K562 (cell line): ENCODE data around the gene NPM3. TPM values are rescaled to one million over a fixed set of nuclear protein-coding genes. Genes with fewer than 3 reads are reported as not detected.

Experiments used
- CSDE1 ChIP-seq, 2 experiments: fragments of 450-650 bp; IDR thresholded peaks; 2 replicates each; pipeline ENCODE4 v1.6.1; 2016; ENCODE audit warnings: mild to moderate bottlenecking in 1 of 2
- ETV5 ChIP-seq: sonication (generic); formaldehyde crosslinking; IDR thresholded peaks from 2 replicates; pipeline ENCODE4 v1.4.0; 2020; ENCODE audit warnings: low read depth, mild to moderate bottlenecking, missing genetic modification reagents
- JUN ChIP-seq, 2 experiments: sonication (generic) in 1 of 2; formaldehyde crosslinking in 1 of 2; IDR thresholded peaks; 2 replicates each; pipeline versions ENCODE4 v1.6.1 to v1.8.0; 2012 to 2022; ENCODE audit warnings: borderline replicate concordance in 2 of 2, mild to moderate bottlenecking in 2 of 2, improper control_type of control experiment in 1 of 2, low read depth in 1 of 2, low read length in 1 of 2, missing genetic modification reagents in 1 of 2
- PATZ1 ChIP-seq: fragments of 250-450 bp; sonication (Bioruptor Pico); IDR thresholded peaks from 2 replicates; pipeline ENCODE4 v1.5.0; 2020; ENCODE audit warnings: mild to moderate bottlenecking, borderline replicate concordance
- PCBP2 ChIP-seq: fragments of 200-400 bp; formaldehyde crosslinking; IDR thresholded peaks from 2 replicates; pipeline ENCODE4 v1.6.1; 2018; ENCODE audit warnings: low read length, low read depth, mild to moderate bottlenecking, moderate library complexity; ENCODE audit not compliant: poor library complexity, severe bottlenecking
- RBM22 ChIP-seq: fragments of 200-400 bp; formaldehyde crosslinking; IDR thresholded peaks from 2 replicates; pipeline ENCODE4 v1.6.1; 2018; ENCODE audit warnings: low read length, low read depth; ENCODE audit not compliant: poor library complexity, severe bottlenecking
- SP1 ChIP-seq: sonication (generic); formaldehyde crosslinking; IDR thresholded peaks from 2 replicates; pipeline ENCODE4 v1.8.1; 2022; ENCODE audit warnings: mild to moderate bottlenecking, missing genetic modification reagents
- ZBTB34 ChIP-seq: fragments of 250-450 bp; sonication (Bioruptor Pico); IDR thresholded peaks from 2 replicates; pipeline ENCODE4 v1.8.0; 2021; ENCODE audit warnings: mild to moderate bottlenecking, moderate library complexity
- ZBTB5 ChIP-seq: fragments of 450-650 bp; IDR thresholded peaks from 2 replicates; pipeline ENCODE4 v1.6.1; 2017; ENCODE audit warnings: antibody characterized with exemption
- ZBTB8A ChIP-seq: fragments of 450-650 bp; IDR thresholded peaks from 2 replicates; pipeline ENCODE4 v1.6.1; 2018; ENCODE audit warnings: mild to moderate bottlenecking, moderate library complexity; ENCODE audit not compliant: partially characterized antibody
- ZFP91 ChIP-seq: sonication (generic); formaldehyde crosslinking; IDR thresholded peaks from 2 replicates; pipeline ENCODE4 v1.8.0; 2022; ENCODE audit warnings: mild to moderate bottlenecking, missing genetic modification reagents
- ZNF12 ChIP-seq: sonication (generic); formaldehyde crosslinking; IDR thresholded peaks from 2 replicates; pipeline ENCODE4 v1.4.0; 2020; ENCODE audit warnings: mild to moderate bottlenecking, missing genetic modification reagents
- ZNF511 ChIP-seq: sonication (generic); formaldehyde crosslinking; IDR thresholded peaks from 2 replicates; pipeline ENCODE4 v1.8.0; 2022; ENCODE audit warnings: mild to moderate bottlenecking, missing genetic modification reagents
- ZNF639 ChIP-seq, 2 experiments: fragments of 200-800 bp in 1 of 2; sonication (Bioruptor generic) in 1 of 2; sonication (generic) in 1 of 2; formaldehyde crosslinking in 1 of 2; IDR thresholded peaks in 1 of 2; conservative IDR thresholded peaks in 1 of 2; 2 replicates each; pipeline versions ENCODE4 v1.5.0 to v1.6.1; 2016 to 2020; ENCODE audit warnings: missing compliant biosample characterization in 1 of 2, missing genetic modification characterization in 1 of 2, missing genetic modification reagents in 1 of 2
- ZNF696 ChIP-seq: fragments of 250-450 bp; sonication (Bioruptor Pico); conservative IDR thresholded peaks from 2 replicates; pipeline ENCODE4 v1.4.0; 2020; ENCODE audit warnings: mild to moderate bottlenecking, moderate library complexity
- polyA plus RNA-seq, 8 experiments: library from polyadenylated mRNA; depleted of rRNA in 4 of 8; stranded (reverse) in 5 of 8; unstranded in 3 of 8; fragments of >200 nt; fragmentation: Nextera tagmentation in 2 of 8; fragmentation: Illumina TruSeq in 1 of 8; extraction: Ambion mirVana in 2 of 8; extraction: Trizol in 1 of 8; gene quantifications; 2 replicates each; pipeline versions ENCODE4 v1.2.1 to v1.2.3, GENCODE V29; 2011 to 2014; ENCODE audit warnings: inconsistent platforms in 1 of 8, missing spikeins in 1 of 8
- total RNA-seq, 7 experiments: library from RNA; depleted of rRNA in 6 of 7; stranded (reverse); fragments of >200 nt in 6 of 7; fragmentation: Illumina TruSeq in 2 of 7; extraction: Trizol in 2 of 7; gene quantifications; 2 replicates each; pipeline versions ENCODE4 v1.2.1 to v1.2.3, GENCODE V29; 2011 to 2021; ENCODE audit warnings: low replicate concordance in 1 of 7

NPM3 gene
- total and polyA plus RNA-seq, 9 of the 15 experiments (the other 6 are each of a cell fraction or from before 2014, with no cell fraction given): 15.2 to 239 (median 114) TPM

- TF ChIP-seq ZBTB8A (no peak), RBM22 (peak; percentile 31), ZFP91 (CRISPR knock-in tag) (peak; percentile 80; the same call in 1 of the 2 replicates), ETV5 (CRISPR knock-in tag) (peak; percentile 42; the same call in 1 of the 2 replicates), ZNF639 (CRISPR knock-in tag; conservative IDR thresholded peaks at IDR 0.05 in 1 of 2, IDR thresholded peaks at IDR 0.05 in 1 of 2) (peak in 1 of 2 experiments; percentile 58; a peak in 1 of 4 replicates), ZBTB5 (peak; percentile 42; the same call in 1 of the 2 replicates), PATZ1 (CRISPR knock-in tag) (no peak), ZNF12 (CRISPR knock-in tag) (no peak), SP1 (peak; percentile 99), PCBP2 (no peak), ZNF696 (CRISPR knock-in tag) (no peak), JUN (IDR thresholded peaks at IDR 0.05; ENCODE audit: borderline replicate concordance, low read depth, low read length) (peak; percentile 22; the same call in 1 of the 2 replicates), JUN (CRISPR knock-in tag; IDR thresholded peaks at IDR 0.05; ENCODE audit: borderline replicate concordance) (no peak), CSDE1 (IDR thresholded peaks at IDR 0.05) (no peak), ZNF511 (peak; percentile 63; the same call in 1 of the 2 replicates), ZBTB34 (CRISPR knock-in tag) (no peak)
Measured at GRCh38 chr10:101830322-101831168, 47.3 kb upstream of the NPM3 start (continued).
